HG03095 (cell line): ENCODE results near the gene APMAP.
"Not testable (repeated sequence)": the region's sequence is repeated elsewhere in the genome, so short reads cannot be mapped to it uniquely, and the experiment has no call there.

Source experiments
- ATAC-seq: cut with Tn5 transposase; IDR thresholded peaks from one replicate; pipeline ENCODE4 v1.9.1; 2021; ENCODE audit warnings: moderate library complexity; ENCODE audit not compliant: unreplicated experiment

APMAP gene

GRCh38 chr20:24954151-24954550 is 38.4 kb downstream of the APMAP start:
- no peak for ATAC-seq

GRCh38 chr20:24953621-24954133 is 38.9 kb downstream of the APMAP start:
- ATAC-seq = no peak

- no peak for ATAC-seq
These were observed 39.4 kb downstream of the APMAP start for GRCh38 chr20:24953209-24953575.

DNA sequence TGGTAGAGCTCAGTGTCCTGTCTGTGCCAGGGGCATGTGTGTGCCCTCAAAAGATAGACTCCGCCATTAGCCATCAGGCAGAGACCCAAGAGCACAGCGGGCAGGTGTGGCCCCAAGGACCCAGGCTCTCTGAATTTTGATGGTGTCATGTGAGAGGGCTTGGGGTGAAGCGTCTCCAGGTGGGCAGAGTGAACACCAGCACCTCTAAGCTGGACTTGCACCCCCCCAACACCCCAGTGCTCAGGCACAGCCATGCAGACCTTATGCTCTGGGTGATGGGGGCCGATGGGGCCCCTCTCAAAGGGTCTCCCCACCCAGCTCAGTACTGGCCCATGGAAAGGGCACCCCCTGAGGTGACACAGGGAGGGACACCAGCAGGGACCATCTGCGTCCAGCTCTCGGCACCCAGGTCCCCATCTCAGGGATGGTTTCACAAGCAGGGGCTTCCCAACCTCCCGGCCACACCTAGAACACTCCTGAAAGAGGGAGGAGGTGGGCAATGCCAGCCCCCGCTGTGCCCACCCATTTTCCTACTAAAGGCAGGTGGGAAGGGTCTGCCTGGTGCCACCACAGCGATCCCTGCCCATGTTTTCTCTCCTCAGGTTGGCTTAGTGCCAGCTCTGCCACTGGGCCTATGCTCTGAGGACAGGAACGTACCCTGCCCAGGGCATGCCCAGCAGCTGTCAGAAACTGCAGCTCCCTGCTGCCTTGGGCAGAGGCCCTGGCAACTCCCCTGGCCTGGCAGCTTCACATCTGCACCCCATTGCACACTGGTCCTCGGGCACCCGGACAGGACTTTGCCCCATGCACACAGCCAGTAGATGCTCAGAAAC is 40.0 kb downstream of the APMAP start:
- ATAC-seq = no peak

DNA sequence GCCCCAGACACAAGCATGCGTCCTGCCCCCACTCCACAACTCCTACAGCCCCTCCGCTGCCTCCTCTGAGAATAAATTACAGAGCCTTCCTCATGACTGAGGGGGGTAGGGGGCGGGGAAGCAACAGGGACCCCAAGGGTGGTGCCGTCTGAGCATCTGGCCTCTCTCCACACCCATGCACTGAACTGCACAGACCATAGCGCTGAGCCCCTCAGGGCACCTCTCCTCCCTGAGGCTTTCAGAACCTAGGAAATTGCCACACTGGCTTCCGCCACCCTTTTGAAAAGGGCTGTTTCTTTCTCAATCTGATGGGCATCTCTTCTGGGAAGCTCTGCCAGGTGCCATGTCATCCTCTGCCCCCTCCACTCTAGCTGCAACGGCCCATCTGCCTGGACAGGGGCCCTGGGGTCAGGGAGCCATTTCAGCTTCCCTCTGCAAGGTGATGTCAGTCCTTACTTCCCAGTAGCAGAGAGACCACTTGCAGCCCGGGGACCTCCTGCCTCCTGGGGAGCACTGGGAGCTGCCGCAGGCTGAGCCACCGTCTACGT is 40.9 kb downstream of the APMAP start:
- no peak for ATAC-seq

- no peak for ATAC-seq
These were observed 41.6 kb downstream of the APMAP start for GRCh38 chr20:24950836-24951525.

GRCh38 chr20:24950128-24950835 is 42.3 kb downstream of the APMAP start:
- ATAC-seq = no peak

DNA sequence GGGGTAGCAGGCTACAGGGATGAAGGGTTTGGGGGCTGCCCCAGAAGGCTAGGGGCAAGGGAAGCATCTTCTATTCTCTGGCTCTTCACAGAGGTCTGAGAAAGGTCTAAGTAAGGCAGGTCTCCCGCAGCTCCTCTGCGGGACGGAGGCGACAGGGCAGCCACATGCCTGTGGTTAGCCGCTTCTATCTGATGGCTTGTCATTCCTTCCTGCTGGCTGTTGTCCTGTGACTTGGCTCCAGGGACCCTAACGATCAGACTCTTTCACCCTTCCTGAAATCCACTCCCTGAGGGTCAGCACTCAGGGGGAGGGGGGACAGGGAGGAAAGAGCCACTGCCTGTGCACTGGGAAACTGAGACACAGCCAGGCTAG is 42.8 kb downstream of the APMAP start:
- ATAC-seq = no peak

- ATAC-seq = peak; percentile 58
These were observed 43.4 kb downstream of the APMAP start, which contains the start of gene CST7 for GRCh38 chr20:24948939-24949679. TSS of gene CST7 (plus strand) at chr20:24949269. CDS start at chr20:24949506, 237 bp downstream.

DNA sequence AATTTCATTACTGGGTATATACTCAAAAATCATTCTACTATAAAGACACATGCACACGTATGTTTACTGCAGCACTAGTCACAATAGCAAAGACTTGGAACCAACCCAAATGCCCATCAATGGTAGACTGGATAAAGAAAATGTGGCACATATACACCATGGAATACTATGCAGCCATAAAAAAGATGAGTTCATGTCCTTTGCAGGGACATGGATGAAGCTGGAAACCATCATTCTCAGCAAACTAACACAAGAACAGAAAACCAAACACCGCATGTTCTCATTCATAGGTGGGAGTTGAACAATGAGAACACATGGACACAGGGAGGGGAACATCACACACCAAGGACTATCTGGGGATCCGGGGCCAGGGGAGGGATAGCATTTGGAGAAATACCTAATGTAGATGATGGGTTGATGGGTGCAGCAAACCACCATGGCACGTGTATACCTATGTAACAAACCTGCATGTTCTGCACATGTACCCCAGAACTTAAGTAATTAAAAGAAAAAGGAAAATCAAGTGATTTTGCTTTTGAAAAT is 44.1 kb downstream of the APMAP start:
- not testable (repeated sequence) for ATAC-seq

DNA sequence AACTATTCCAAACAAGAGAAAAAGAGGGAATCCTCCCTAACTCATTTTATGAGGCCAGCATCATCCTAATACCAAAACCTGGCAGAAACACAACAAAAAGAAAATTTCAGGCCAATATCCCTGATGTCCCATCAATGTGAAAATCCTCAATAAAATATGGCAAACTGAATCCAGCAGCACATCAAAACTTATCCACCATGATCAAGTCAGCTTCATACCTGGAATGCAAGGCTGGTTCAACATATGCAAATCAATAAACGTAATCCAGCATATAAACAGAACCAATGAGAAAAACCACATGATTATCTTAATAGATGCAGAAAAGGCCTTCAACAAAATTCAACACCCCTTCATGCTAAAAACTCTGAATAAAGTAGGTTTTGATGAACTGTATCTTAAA is 46.2 kb downstream of the APMAP start:
- ATAC-seq = not testable (repeated sequence)

GRCh38 chr20:24943731-24944130 is 48.8 kb downstream of the APMAP start:
- ATAC-seq = no peak

DNA sequence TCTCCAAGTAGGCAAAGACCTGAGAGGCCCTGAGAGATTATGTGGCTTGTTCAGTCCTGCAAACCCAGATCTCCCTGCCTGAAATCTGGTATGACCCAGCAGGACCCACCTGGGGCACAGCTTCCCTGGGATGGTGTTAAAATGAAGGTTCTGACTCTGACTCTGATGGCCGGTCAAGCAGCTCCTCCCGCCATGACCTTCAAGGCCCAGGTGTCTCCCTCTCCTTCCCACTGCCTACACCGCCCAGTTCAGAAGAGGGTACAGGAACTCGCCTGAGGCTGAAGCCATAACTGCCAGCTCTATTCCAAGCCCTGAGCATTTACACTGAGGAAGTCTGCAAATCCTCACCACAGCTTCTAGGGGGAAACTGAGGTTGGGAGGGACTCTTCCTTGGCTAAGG is 49.4 kb downstream of the APMAP start:
- no peak for ATAC-seq

- ATAC-seq = no peak
These were observed 49.9 kb downstream of the APMAP start for GRCh38 chr20:24942679-24943078.

GRCh38 chr20:24939036-24939435 is 53.5 kb downstream of the APMAP start:
- ATAC-seq = no peak

GRCh38 chr20:24938498-24938897 is 54.1 kb downstream of the APMAP start:
- ATAC-seq = no peak

- no peak for ATAC-seq
These were observed 55.0 kb downstream of the APMAP start for GRCh38 chr20:24937579-24937978.

DNA sequence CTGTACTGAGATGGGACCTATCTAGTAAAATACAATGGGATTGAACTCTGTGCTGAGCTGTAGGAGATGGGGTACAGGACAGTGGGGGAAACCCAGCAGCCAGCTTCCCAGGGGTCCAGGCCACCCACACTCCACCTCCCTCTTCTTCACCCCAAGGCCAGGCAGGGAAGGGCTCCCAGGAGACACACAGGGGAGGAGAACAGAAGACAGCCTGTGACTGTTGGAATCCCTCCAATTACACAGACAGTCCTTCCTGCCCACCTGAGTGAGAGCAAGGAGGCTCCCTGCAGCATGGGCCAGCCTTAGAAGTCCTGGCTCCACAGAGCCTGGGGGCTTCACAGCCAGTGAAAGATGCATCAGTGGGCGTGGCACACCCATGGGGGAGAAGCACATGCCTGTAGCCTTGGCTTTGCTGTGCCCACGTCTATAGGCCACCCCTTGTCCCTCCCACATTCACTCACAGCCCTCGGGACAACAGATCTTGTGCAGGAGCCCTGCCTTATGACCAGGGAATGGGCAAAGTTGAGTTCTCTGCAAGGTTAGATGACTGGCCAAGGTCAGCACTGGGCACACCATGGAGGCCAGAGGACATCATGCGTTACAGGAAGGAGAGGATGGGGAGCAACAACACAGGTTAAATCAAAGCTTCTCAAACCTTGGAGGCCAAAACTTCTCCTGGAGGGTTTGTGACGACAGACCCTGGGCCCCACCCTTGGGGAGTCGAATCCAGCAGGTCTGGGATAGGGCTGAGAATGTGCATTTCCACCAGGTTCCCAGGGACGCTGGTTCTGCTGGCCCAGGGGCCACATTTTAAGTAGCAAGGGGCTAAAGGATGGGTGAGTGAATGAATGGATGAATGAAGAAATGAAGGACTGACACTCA is 55.8 kb downstream of the APMAP start:
- ATAC-seq = no peak
